Femur (tissue), 1 donor: ENCODE results near the gene TTYH3.

Source experiments
- DNase-seq: peaks from one replicate; pipeline ENCODE4 v3.0.0-alpha.2; 2017

TTYH3 gene

GRCh38 chr7:2651336-2651735 is 19.6 kb downstream of the TTYH3 start:
- DNase-seq = no peak

DNA sequence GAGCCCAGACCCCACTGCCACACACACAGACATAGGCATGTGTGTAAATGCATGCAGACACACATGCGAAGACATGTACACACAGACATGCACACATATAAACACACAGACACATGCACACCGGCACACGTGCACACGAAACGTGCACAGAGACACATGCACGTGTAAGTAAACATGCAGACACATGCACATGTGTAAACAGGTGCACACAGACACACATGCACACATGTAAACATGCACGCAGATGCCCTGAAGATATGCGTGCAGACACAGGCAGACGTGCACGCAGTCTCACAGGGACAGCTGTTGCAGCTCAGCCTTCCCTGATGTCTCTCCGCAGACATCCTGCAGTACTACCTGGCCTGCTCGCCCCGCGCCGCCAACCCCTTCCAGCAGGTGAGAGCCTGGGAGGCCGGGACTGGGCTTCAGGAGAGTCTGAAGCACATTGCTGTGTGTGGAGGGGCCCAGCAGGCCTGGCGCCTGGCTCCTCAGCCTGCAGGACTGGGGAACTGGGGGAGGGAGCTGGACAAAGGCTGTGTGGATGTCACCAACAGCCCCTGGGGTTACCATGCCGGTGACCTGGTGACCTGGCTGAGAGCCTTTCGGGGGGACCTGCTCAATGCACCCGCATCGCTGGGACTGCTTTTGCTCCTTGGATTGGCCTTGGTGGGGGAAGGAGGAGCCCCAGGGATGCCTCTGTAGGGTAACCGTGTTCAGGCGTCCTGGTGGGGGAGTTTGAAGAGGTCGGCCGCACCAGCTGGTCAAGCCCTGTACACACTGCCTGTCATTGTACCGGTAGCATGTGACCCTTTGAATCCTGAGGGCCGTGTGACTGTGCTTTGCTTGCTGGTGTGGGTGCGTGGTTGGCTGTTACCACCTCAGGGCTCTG is 20.3 kb downstream of the TTYH3 start:
- DNase-seq = no peak

DNA sequence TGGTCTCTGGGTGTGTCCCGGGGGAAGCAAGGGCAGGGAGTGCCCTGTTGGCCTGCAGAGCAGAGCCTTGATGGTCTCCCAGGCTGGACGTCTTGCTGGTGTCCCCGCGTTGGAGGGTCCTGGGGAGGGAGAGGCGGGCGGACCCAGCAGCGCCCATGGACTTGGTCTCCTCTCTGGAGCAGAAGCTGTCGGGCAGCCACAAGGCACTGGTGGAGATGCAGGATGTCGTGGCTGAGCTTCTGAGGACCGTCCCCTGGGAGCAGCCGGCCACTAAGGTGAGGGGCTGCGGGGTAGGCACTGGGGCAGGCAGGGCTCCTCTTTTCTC is 20.9 kb downstream of the TTYH3 start:
- no peak for DNase-seq

- no peak for DNase-seq
Observed at GRCh38 chr7:2654059-2654458, 22.3 kb downstream of the TTYH3 start.

DNA sequence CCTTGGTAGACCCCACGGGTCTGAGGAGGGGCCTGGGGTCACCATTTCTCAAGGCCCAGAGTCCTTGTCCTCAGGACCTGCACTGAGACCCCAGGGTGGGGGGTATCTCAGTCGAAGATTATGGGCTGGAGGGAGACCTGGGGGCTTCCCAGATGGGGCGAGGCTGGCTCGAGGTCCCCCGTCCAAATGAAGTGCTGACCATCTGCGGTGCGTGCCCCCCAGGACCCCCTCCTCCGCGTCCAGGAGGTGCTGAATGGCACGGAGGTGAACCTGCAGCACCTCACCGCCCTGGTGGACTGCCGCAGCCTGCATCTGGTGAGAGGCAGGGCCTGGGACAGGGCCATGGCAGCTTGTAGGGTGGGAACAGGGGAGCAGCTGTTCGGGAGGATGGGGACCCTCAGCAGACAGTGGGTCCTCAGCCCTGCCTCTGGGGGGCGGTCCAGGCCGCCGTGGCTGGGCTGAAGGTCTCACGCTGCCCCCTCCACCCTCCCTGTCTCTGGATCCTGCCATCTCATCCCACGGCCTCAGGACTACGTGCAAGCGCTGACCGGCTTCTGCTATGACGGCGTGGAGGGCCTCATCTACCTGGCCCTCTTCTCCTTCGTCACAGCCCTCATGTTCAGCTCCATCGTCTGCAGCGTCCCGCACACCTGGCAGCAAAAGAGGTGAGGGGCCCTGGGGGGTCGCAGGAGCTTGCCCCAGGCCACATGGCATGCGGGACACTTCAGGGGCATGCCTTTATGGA is 24.3 kb downstream of the TTYH3 start:
- DNase-seq = peak; percentile 20

- no peak for DNase-seq
Observed at GRCh38 chr7:2657208-2657607, 25.4 kb downstream of the TTYH3 start.

GRCh38 chr7:2657920-2658671 is 26.3 kb downstream of the TTYH3 start:
- peak; percentile 21 for DNase-seq

- DNase-seq = no peak
Observed at GRCh38 chr7:2658941-2659340, 27.2 kb downstream of the TTYH3 start.

DNA sequence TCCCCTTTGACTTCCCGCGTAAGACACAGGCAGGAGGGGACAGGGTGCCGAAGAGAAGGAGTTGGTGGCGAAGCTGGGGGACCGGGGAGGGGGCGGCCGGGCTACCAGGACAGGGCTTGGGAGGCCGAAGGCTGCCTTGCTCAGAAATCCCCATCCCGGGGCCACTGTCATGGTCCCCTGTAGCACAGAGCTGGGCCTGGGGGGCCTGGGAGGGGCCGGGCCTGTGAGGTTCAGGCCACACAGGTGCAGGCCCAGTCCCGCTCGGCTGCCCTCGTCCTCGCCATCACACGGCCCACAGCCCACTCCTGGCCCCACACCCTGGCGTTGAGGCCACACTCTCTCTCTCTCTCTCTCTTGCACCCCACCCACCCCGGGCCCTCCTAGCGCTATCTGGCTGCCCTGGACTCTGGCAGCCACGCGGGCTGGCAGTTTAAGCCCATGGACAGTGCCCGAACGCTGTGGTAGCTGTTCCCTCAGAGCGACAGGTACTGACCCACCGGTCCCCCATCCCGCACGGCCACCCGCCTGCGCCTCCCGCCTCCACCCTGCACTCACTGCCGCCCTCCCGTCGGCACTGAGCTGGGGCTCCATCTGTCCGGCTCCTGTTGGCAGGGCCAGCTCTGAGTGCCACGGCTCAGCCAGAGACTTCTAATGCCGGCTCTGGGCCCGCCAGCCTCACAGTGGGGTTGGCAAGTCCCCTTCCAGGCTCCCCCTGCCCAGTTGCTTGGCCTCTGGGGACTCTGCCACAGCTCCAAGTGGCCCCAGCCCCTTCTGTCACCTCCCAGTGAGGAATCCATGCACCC is 28.0 kb downstream of the TTYH3 start:
- DNase-seq = peak; percentile 30

DNA sequence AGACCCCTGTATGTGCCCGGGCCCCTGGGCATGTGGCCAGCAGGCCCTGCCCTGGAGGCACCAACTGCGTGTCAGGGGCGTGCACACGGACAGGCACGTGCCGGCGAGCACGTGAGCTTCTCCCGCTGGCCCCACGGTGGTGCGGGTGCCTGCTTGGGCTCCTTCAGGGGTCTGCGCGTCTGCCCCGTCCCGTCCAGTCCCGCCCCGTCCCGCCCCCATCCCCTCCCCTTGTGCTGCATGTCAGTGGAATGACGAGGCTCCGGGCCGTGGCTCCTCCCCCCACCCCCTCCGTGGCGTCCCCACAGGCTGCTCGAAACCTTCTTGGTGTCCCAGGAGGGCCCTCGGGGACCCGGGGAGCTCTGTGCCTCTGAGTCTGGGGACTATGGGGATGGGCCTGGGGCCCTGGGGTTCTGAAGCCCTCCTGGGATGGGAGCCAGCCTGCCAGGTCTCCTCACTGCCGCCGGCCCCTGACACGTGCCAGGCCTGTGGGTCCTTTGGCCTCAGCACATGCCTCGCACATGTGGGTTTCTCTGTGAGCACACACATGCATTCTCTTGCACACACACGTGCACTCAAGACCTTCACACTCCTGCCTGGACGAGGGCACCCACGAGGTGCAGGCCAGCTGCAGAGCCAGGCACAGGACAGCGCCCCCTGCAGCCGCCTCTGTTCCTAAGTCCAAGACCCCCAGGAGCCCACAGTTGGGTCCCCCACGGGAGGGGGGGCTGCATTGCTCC is 28.7 kb downstream of the TTYH3 start:
- DNase-seq = peak; percentile 33

DNA sequence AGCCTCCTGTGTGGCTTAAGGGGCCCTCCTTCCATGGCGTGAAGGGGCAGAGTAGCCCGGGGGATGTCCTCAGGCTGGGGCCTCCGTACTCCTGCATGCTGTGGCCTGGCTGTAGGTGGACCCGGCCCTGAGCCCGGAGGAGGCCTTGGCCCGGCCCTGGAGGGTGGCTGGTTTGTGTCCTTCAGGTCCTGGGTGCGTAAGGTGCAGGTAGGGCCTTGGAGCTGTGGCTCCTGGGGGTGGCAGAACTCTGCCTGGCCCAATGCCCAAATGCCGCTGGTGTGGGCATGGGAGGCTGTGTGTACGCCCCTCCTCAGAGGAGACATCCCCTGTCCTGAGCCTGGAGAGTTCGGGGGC is 29.3 kb downstream of the TTYH3 start:
- no peak for DNase-seq

- peak; percentile 52 for DNase-seq
Observed at GRCh38 chr7:2661602-2662272, 30.0 kb downstream of the TTYH3 start.

DNA sequence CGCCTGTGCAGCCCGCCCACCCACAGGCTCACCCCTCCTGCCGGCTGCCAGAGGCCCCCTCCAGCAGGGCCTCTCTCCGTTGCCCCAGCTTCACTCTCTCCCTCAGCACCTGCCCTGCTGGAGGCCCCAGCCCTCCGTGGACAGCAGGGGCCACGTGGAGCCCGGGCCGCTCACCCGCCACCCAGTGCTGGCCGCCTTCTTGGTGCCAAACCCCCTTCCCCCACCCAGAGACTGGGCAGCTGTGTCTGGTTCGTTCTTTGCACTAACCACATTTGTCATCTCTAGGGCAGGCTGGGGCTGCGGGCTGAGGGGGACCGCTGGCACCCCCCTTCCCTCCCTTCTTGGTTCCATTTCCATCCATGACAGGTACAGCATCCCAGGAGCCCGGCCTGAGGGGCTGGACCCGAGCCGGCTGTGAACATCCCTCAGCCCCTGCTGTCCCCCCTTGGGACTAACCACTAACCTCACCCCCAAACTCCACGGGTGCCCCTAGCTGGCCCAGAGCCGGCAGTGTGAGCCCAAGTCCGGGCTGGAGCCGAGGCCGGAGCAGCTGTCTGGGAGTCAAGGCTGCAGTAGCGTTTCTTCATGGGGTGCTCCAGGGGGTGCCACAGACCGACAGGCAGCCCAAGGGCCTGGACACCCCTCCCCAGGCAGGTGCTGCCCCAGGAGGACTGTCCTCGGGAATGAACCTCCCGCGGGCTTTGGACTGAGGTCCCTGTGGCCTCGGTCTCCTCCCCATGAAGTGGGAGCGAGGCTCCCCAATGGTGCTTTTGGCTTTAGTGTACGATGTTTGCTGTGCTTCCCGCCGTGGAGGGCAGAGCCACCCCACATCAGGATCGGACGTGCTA is 30.7 kb downstream of the TTYH3 start:
- peak; percentile 29 for DNase-seq

GRCh38 chr7:2663121-2663886 is 31.5 kb downstream of the TTYH3 start:
- peak; percentile 71 for DNase-seq

DNA sequence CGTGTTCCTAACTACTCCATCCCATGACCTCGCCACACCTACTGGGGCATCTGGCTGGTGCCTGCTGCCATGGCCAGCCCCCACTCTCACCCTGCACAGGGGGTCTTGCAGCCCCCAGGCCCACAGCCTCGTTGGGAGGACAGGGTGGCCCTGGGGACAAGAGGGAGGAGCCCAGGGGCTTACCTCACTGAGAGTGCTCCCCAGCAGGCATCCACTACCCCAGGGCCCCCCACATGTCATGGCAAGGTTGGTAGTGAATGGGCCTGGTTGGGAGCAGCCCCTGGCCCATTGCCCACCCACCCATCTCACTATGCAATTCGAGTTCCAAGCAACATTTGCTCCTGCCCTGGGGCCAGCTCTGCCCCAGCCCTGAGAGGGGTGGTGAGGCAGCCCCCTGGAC is 32.2 kb downstream of the TTYH3 start:
- DNase-seq = no peak

GRCh38 chr7:2665359-2665791 is 33.6 kb downstream of the TTYH3 start:
- no peak for DNase-seq

DNA sequence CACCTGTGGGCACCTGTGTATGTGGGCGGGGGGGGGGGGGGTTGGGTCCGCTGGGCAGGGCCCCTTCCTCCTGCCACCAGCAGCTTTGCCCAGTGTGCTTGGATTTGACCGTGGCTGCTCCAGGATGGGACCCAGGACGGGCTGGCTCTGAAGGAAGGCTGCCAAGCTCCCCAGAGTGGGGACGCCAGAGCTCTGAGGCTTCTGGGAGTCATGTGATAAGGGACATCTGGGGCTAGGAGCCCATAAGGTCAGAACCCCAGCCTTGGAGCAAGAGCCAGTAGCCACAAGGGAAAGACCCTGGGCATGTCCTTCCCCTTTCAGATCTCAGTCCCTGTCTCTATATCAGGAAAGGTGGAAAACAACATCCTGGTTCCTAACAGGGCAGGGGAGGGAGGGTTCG is 34.4 kb downstream of the TTYH3 start:
- DNase-seq = no peak

DNA sequence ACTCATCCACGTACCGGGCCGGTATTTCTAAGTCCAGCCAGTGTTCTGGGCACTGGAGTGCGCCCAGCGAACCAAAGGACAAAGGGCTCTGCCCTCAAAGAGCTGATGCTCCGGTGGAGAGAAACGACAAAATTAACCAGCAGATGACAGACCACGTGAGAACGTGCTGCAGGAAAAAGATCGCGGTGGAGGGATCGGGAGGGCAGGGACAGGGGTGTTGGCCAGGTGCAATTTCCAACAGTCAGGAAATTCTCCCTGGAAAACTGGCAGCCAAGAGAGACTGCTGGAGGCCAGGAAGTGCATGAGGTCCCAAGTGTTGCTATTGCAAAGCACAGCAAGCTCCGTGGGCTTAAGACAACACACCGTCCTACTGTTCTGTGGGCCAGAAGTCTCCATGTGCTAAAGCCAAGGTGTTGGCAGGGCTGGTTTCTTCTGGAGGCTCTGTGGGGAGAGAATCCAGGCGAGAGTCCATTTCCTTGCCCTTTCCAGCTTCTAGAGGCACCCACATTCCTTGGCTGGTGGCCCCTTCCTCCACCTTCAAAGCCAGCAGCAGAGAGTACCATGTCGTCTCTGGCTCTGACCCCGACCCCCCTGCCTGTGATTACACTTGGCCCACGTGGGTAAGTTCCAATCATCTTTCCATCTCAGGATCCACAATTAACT is 34.9 kb downstream of the TTYH3 start:
- no peak for DNase-seq

GRCh38 chr7:2667843-2668242 is 36.1 kb downstream of the TTYH3 start:
- no peak for DNase-seq
